Activated CD8-positive, alpha-beta memory T cell treated with anti-CD3 and anti-CD28 coated beads, Interleukin-2, amount 50 U/mL, for 4 hours (primary cell): ENCODE results near the gene PTPRO.
A peak's percentile ranks its signal among the peaks of the same experiment; 100 is the strongest.

Experiments used
- DNase-seq: peaks from one replicate; pipeline ENCODE4 v3.0.0-alpha.2; 2020

PTPRO gene

DNA sequence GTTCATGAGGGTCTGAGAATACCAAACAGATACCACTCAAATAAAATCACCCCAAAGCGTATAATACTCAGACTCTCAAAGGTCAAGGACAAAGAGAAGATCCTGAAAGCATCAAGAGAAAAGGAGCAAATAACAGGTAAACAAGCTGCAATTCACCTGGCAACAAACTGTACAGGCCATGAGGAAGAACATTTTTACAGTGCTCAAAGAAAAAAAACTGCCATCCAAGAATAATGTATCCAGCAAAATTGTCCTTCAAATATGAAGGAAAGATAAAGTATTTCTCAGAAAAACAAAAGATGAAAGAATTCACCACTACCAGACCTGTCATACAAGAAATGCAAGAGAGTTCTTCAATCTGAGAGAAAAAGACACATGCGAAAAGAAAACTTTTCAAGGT, 206.4 kb downstream of the PTPRO start:
- no peak for DNase-seq

DNA sequence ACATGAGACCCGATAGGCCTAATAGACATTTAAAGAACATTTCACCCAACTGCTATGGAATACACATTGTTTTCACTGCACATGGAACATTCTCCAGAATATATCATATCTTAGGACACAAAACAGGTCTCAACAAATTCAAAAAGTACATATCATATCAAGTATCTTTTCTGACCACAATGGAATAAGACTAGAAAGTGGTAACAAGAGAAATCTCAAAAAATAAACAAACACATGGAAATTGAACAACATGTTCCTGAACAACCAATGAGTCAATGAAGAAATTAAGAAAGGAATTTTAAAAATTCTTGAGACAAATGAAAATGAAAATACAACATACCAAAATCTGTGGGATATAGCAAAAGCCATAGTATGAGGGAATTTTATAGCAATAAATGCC, 208.1 kb downstream of the PTPRO start:
- DNase-seq: no peak

DNA sequence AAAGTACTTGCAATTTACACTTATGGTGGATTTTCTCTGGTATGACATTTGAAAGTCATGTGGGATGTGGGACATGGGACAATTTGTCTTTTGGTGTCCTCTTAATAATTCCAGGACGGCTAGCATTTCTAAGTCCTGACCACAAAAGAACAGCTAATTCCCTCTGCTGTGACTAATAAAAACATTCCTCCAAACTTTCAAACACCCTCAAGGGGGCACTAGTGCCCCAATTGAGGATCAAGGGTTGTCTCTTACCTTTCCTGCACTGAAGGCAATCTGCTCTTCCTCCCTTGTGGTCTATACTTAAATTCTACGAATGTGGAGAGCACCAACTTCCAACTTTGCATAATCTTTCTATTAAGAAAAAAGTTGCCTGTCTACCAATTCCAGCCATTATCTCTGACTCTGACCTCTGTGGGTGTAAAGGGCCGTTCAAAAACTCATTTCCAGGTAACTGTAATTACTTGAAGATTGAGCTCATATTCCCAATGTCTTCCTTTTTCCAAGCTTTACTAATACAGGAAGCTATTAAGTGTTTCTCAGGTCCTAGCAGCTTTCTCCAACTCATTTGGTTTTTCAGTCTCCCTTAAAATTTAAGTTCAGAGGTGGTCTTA, 210.2 kb downstream of the PTPRO start:
- peak; percentile 37 for DNase-seq

DNA sequence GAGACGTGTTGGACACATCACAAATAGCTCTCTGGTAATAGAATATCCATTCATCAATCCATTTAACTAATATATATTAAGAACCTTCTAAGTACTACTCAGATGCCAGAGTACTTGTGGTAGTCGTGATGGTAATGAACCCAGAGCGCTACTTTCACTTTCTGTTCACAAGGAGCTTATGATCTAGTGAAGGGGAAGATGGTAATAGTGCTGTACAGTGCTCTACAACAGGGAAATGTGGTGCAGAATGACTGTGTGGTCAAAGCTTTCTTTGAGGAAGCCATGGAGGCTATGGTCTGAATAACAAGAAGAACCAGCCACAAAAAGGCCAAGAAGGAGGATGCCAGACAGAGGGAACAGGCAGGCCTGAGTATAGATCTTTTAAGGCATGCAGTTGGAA, 212.0 kb downstream of the PTPRO start:
- DNase-seq: no peak

DNA sequence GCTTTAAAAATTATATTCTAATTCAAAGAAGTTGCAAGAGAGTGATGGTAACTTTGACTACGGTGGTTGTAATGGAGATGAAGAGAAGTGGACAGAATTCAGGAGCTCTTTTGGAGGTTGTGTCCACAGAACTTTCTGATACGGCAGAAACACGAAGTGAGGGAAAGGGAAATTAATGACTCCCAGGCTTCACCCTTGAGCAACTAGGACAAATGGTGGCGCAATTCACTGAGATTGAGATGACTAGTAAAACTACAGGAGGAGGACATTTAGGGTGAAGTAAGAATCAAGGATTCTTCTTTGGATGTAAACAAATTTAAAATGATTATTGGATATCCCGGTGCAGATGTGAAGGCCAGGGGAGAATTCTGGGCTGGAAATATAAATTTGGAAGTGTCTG, 212.6 kb downstream of the PTPRO start:
- no peak for DNase-seq

DNA sequence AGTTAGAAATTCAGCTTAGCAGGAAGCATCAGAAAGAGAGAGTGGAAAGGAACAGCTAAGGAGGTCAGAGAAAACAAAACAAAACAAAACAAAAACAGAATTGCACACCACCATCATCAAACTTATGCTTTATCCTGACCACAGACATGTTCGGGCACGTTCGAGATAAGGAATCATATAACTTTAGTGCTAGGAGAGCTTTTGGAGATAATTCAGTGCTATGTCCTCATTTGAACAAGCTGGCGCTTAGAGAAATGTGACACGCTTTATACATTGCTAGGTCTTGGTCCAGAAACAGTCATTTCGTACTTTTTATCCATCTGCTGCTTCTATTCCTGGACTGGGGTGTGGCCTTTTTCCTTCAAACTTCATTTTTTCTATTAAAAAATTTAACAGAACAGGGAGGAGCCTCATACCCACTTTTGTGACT, 213.1 kb downstream of the PTPRO start:
- DNase-seq: no peak

DNA sequence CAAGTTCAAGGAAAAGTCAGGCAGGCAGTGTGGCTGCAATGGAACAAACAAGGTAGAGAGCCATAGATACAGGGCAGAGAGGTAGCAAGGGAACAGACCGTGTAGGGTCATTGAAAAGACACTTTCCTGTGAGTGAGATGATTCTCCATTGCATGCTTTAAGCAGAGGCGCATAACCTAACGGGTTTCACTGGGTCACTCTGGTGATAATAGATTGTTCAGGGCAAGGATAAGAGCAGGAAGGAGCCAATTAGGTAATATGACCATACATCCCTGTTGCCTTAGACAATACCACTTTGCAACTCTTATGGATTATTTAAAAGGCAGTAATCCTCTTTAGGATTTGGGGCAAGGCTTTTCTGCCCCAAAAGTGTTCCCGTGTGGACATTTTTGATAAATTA, 214.1 kb downstream of the PTPRO start:
- DNase-seq: no peak

DNA sequence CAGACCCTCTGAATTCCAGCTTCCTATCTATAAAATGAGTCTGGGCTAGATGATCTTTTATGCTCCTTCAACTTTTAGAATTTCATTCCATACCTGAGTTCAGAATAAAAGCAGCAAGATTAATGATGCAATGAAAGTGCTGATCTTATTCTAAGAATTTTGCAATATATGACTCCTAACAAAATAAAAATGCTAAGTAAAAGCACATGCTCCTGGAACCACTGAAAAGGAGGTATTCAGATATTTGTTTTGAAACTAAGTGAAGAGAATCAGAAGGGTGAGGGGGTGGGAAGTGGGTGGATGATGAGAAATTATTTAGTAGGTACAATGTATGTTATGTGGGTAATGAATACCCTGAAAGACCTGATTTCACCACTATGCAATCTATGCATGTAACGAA, 216.6 kb downstream of the PTPRO start:
- no peak for DNase-seq

DNA sequence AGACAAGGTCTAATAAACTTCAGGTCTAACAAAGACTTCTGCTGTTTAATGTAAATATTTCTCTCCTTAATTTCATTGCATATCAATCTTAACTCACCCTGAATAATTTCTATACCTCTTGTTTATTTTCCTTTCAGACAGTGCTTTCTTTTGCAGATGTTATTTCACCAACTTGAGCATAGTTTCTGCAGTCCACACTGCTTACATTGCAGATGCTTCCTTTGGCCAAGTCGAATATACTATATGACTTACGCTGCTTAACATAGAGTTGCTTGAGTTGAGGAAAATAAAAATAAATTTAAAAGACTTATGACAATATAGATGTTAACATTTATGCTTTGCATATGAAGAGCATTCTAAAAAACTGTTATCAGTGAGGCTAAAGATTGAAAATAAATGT, 217.7 kb downstream of the PTPRO start:
- no peak for DNase-seq

DNA sequence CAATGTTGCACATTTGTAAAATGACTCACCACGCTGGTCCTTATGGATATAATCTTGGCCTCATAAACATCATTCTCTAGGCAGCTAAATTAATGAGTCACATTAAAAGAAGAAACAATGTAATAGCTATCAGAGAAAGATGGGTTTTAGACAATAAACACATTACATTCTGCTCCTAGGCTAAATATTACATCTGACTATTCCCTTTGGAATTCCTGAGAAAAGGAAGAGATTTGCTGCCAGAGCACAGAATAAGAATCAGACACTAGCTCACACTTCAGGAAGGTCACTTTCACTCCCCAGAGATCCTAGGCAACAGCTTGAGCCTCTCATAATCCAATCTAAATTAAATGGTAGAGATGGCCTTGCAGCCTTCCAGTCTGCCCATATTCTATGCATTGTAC, 218.2 kb downstream of the PTPRO start:
- DNase-seq: no peak

DNA sequence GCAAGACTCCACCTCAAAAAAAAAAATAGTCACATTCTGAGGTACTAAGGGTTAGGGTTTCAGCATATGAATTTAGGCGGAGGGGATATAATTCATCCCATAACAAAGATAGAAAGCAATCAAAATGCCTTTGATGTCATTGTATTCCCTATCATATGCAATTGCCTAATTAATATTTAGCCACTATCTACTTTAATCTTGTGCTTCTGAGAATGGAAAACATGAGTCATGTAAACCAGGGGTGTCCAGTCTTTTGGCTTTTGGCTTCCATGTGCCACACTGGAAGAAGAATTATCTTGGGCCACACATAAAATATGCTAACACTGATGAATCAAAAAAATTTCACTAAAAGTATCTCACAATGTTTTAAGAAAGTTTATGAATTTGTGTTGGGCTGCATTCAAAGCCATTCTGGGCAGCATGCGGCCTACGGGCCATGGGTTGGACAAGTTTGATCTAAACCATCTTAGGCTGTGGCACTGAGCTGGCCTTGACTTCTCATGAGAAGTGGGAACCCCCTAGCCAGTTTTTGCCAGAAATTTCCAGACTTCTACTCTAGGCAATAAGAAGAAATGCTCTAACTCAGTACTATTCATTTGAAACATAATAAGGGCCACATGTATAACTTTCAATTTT, 219.8 kb downstream of the PTPRO start:
- DNase-seq: no peak

DNA sequence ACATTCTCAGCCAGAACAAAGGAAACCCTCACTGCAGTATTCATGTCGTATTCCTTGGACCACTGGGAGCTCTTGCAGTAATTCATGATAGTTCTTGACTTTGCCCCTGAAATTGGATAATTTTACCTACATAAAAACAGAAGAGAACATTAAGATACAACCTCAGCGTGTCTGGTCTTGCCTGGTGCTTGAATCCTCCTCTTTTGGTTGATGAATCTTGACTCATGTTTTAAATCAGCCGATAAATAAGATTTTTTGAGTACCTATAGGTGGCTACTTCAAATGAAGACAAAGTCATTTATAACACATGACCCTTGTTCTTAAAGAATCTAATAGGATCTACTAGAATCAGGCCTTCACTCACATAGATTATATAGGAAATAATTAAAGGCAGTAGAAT, 221.0 kb downstream of the PTPRO start:
- DNase-seq: no peak

DNA sequence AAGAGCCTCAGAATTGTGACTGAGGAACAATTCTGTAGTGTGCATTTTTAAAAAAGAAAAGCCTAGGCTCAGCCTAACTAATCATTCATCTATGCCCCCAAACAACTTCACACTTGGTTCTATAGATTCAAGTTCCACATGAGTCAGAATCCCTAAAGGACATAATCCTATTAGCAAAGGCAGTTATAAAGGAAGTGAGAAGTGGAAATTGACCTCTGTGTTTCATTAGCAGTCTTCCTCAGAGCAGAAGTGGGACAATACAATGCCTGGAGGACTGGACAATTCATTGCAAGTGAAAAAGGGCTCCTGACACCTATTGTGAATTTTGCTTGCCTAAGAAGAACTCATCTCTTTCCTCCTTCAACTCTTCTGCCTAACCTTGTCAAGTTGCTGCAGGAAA, 222.3 kb downstream of the PTPRO start:
- no peak for DNase-seq

DNA sequence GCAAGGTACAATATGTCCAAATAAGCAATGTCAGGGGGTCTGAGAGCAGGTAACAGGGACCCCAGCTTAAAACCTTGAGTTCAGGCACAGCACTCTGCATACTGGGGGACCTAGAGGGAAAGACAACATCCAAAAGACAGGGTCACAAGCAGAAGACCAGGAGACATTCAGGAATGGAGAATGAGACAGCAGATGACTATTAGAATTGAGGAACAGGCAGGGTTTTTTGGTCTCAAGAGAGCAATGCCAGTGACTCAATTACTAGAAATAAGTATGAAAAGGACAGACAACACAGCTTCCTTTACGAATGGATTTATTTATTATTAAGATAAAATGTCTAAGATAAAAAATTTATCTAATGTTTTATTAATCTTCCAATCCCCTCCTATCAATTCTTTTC, 223.0 kb downstream of the PTPRO start:
- no peak for DNase-seq

DNA sequence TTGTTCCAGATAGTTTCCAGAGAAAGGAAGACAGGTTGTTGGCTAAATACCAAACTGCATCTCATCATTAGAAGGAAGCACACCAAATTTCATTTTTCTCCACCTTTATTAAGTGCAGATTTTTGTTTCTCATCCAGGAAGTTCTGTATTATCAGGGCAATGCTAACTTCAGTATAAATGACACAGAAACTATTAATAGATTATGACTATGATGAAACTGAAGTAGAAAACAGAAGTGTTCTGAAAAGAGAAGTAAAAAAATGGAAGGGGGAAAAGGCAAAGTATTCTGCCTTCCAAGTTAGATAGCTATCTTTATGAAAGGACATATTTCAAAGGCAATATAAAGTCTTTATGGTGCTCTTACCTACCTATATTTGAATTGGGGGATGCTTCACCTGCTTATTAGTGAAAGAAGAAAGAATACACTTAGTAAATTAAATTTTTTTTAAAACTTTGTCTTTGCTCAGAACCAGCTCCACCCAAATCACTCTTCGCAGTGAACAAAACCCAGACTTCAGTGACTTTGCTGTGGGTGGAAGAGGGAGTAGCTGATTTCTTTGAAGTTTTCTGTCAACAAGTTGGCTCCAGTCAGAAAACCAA, 223.9 kb downstream of the PTPRO start:
- no peak for DNase-seq

DNA sequence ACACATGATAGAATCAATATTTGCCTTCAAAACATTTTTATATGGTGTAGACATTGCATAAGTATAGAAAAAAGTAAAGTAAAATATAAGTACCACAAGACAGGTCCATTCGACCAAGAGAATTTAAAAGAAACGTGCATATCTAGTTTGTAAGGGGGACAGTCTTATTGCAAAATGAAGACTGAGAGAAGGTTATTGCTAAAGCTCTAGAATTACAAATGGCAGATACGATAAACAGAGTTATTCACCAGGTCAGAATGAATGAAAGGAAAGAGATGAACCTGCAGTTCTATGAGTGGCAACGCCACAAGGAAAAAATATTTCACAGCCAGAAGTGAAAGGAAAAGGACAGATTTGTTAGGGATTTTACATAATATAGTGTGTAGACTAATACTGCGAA, 224.8 kb downstream of the PTPRO start:
- DNase-seq: no peak

DNA sequence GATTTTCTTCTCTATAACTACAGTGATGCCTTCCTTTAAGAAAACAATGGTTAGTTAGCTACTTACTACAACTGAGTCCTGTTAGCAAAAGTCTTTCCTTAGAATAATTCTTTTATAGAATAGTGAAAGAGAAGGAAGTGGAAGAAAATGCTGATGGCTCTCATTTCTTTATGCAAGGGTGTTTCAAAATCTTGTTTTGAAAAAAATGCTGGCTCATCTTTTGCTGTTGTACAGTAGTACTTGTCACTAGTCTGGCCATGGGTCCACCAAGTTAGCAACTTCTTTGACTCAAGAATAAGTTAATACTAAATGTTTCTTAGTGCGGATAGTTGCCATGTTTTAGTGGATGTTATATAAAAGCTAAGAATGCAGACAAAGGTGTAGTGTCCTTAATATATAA, 225.4 kb downstream of the PTPRO start:
- DNase-seq: no peak

DNA sequence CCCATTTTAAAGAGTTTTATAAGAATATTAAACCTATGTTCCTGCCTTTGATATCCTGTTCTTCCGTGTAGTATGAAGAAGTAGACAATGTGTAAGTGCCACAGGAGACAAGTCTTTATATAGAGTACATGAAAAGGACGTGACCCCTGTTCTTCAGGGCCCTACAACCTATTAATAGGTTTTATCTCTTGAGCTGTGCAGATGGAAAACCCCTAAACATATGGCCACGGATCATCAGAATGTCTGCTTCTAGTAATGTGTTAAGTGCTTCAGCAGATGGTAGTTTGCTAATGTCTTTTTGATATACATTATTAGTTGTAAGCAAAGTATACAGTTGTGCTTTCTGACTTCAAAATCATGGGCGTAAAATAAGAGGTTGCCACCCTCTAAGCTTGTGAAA, 228.5 kb downstream of the PTPRO start:
- DNase-seq: no peak

DNA sequence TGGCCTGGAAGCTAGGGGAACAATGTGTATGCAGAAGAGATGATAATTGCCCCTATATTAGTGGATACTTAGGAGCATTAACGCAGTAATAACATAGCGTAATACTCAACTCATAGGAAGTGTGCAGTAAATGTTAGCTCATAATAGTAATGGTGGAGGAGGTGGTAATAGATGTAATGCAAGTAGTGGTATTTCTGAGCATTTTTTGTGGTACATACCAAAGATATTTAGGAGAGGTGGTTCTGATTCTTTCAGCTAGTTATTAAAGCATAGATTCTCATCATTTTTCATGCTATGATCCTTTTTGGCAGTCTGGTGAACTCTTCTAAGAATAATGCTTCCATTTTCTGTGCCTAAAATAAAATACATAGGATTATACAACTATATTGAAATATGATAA, 233.1 kb downstream of the PTPRO start:
- DNase-seq: no peak

DNA sequence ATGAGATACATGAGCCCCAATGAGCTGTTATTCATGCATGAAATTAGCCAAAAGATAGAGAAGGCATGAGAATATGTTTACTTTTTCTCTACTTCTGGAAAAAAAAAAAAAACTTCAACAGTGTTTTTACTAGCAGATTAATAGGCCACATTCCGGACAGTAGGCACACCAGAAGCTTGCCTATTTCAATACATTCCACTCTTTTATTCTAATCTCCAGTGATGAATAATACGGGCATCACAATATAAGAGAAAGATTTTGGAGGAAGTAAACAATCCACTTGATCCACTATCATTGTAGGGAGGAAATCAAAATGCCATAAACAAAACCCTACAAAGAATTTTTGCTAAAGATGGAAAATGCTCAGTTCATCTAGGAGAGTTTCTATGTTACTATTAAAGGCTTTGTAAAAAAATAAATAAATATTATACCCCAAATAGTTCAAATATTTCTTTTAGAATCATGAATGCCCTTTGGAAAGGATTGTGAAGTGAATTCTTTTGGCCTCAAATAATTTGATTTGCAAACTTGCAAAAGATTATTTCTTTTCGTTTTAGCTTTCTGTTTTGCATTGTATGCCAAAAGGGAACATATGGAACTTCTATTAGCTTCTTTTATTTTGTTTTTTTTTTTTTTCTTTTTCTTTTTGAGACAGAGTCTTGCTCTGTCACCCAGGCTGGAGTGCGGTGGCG, 234.2 kb downstream of the PTPRO start:
- no peak for DNase-seq

DNA sequence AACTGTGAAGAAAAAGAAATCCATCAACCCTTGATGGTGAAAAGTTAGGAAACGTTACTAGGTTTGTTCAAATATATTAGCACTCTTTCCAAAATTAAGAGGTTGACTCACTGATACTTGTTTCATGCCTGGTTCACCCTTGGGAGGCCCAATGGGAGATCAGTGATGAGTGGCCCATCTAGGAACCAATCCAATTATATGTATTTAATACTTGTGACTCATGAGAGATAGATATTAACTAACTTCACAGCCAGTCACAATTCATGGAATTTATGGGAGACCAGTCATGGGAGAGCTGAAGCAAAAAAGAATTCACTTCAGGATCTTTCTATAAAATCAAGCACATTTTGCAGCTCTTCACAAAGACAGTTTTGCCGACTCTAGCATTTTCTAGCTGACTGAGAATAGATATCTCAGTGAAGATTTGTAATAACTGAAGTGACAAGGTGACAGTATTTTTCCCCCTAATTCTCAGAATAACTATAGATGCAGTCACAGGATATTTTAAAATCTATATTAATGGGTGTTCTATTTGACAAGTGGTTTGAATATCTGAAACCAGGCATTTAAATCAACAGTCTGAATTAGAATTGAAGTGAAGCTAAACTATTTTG, 236.7 kb downstream of the PTPRO start:
- DNase-seq: no peak

DNA sequence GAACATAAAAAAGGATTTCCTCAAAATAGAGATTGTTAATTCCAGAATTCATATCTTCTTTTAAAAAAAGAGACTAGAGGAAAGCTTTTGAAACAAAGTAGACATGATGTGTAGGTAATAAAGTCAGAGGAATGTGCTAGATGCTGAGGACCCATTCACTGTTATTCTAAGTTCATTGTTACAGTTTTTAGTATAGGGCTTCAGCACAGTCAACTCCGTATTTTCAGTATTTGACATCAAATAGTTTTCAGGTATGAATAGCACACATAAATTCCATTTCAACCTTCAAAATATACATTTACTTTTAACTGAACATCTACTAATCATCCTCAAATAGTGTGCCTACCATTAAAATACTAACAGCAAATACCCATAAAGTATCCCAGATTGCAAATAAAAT, 239.1 kb downstream of the PTPRO start:
- no peak for DNase-seq

DNA sequence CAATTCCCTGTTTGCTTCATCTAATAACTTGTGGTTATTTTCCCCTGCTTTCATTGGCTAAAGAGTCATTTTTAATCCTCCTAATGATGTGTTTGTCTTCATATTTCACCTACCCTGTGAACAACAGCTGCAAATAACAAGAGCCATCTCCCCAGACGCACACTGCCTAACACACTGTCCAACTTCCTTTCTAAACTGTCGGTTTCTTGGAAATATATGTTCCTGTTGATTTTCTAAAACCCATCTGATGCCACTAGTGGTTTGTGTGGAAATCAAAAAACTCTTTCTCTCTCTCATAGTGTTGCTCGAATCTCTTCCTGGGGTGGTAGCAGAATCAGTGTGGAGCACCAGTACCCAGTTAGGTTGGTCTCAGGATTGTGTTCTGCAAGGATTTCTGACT, 240.0 kb downstream of the PTPRO start:
- no peak for DNase-seq

DNA sequence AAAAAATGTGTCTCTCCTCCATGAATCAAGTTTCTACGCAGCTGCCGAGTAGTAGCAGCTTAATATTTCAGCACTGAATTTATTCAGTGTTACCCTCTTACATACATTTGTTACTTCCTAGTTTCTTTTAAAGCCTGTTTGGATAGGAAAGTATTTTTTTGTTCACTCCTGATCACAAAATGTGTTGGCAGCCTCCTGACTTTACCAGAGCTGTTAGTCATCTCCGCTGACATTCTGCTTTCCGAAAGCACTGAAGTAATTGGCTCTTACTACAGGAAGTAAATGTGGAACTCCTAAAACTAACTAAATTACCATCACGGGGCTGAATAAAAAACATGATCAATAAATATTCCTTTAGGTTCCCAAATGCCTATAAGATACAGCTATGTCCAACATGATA, 241.4 kb downstream of the PTPRO start:
- DNase-seq: peak; percentile 17
